Measurements from ENCODE around the gene RNF144A. TPM values are rescaled to one million over a fixed set of nuclear protein-coding genes. Genes with fewer than 3 reads are reported as not detected.
A peak's percentile ranks its signal among the peaks of the same experiment; 100 is the strongest.

Gene RNF144A
- total and polyA plus RNA-seq, 2 experiments from 2014 or later = 2.8 to 14.7 TPM

- Histone ChIP-seq H3K27ac (ENCODE audit: low read depth) (no peak overlapping the region), H3K27me3 (ENCODE audit: insufficient read depth) (no peaks in the 10 kb centered on the region), H3K4me2 (no peak overlapping the region), H3F3A (replicated peaks; ENCODE audit: low read depth) (no peaks in the 10 kb centered on the region), H4K20me1 (replicated peaks; ENCODE audit: insufficient read depth) (no peaks in the 10 kb centered on the region), H2AFZ (no peak overlapping the region), H3K9me2 (ENCODE audit: insufficient read depth) (no peaks in the 10 kb centered on the region), H3K36me3 (ENCODE audit: insufficient read depth) (no peaks in the 10 kb centered on the region), H3K79me2 (replicated peaks; ENCODE audit: insufficient read depth) (no peaks in the 10 kb centered on the region), H3K4me1 (ENCODE audit: insufficient read depth) (no peaks in the 10 kb centered on the region), H3K4me3 (no peak overlapping the region)
- no peak for DNase-seq (ENCODE audit: low spot score)
- TF ChIP-seq ZNF331 (CRISPR knock-in tag; IDR thresholded peaks at IDR 0.05; ENCODE audit: low read depth) (no peak), EZH2phosphoT487 (IDR thresholded peaks at IDR 0.05; ENCODE audit: unreplicated experiment) (no peak), JUNB (IDR thresholded peaks at IDR 0.05; ENCODE audit: unreplicated experiment) (no peak), ZNF462 (CRISPR knock-in tag; IDR thresholded peaks at IDR 0.05) (no peak)
- TF ChIP-seq, protein P1, sequence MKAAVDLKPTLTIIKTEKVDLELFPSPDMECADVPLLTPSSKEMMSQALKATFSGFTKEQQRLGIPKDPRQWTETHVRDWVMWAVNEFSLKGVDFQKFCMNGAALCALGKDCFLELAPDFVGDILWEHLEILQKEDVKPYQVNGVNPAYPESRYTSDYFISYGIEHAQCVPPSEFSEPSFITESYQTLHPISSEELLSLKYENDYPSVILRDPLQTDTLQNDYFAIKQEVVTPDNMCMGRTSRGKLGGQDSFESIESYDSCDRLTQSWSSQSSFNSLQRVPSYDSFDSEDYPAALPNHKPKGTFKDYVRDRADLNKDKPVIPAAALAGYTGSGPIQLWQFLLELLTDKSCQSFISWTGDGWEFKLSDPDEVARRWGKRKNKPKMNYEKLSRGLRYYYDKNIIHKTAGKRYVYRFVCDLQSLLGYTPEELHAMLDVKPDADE (IDR thresholded peaks at IDR 0.05) = no peak
- ATAC-seq = peak; percentile 48; the same call in 2 of the 3 replicates
- Mint-ChIP-seq H3K4me1 (no peaks in the 10 kb centered on the region; the same call in 2 of the 3 replicates), H3K4me3 (no peak overlapping the region), H3K9me3 (no peaks in the 10 kb centered on the region), H3K27ac (no peak overlapping the region), H3K27me3 (ENCODE audit: insufficient read depth, low read depth, poor library complexity) (no peaks in the 10 kb centered on the region), H3K36me3 (ENCODE audit: low read depth) (peaks cover 15% of the 10 kb centered on the region; the same call in 2 of the 3 replicates)
These were observed 110.9 kb downstream of the RNF144A start for GRCh38 chr2:7027956-7028655.
